ENCODE data around the gene PTCHD4.

Gene PTCHD4

DNA sequence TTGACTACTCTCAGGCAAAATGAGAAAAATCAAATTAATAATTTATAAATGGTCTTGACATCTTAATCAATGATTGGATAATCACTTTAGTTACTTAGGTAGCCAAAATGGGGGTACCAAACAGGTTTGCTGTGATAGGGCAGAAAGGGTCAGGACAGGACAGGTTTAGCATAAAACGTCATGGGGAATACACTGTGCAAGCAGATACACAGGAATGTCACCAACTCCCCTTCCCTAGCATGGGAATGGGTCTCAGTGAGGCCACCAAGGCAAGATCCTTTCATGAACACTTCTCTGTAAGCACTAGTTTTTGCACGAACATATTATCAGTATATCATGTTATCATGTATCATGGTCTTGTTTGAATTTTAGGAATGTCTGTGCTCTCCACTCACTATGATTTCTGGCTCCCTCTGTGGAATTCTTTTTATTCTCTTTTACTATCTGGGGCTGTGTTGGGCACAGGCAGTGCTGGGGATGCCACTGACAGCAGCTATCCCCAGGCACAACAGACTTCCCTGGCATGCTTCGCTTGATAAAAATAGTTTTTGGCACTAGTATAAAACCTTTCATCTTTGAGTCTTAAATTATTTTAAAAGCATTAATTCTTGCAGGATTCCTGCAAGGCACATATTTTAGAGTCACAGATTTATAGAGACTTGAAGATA, 18.3 kb downstream of the PTCHD4 start:
- no peaks in the 10 kb centered on the region for H3K4me1 ChIP-seq (ENCODE audit: low read depth, poor library complexity, severe bottlenecking)
- H3K9ac ChIP-seq = no peak overlapping the region
- TF ChIP-seq, protein P1, sequence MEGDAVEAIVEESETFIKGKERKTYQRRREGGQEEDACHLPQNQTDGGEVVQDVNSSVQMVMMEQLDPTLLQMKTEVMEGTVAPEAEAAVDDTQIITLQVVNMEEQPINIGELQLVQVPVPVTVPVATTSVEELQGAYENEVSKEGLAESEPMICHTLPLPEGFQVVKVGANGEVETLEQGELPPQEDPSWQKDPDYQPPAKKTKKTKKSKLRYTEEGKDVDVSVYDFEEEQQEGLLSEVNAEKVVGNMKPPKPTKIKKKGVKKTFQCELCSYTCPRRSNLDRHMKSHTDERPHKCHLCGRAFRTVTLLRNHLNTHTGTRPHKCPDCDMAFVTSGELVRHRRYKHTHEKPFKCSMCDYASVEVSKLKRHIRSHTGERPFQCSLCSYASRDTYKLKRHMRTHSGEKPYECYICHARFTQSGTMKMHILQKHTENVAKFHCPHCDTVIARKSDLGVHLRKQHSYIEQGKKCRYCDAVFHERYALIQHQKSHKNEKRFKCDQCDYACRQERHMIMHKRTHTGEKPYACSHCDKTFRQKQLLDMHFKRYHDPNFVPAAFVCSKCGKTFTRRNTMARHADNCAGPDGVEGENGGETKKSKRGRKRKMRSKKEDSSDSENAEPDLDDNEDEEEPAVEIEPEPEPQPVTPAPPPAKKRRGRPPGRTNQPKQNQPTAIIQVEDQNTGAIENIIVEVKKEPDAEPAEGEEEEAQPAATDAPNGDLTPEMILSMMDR (conservative IDR thresholded peaks at IDR 0.05; ENCODE audit: low read depth, low read length) = no peak
- H3K27ac ChIP-seq = no peak overlapping the region
- H4K20me1 ChIP-seq (ENCODE audit: insufficient read depth) = no peaks in the 10 kb centered on the region
- no peak overlapping the region for H3K4me3 ChIP-seq (IDR thresholded peaks at IDR 0.05; ENCODE audit: insufficient read depth, low read depth, low read length)
- no peaks in the 10 kb centered on the region for H3K79me2 ChIP-seq (ENCODE audit: insufficient read depth, low read depth)
- H3K4me2 ChIP-seq = no peak overlapping the region
- no peak overlapping the region for H2AFZ ChIP-seq (ENCODE audit: low read depth)
- no peaks in the 10 kb centered on the region for H3K27me3 ChIP-seq (ENCODE audit: insufficient read depth, low read depth)
- no peaks in the 10 kb centered on the region for H3K36me3 ChIP-seq (ENCODE audit: insufficient read depth)

DNA sequence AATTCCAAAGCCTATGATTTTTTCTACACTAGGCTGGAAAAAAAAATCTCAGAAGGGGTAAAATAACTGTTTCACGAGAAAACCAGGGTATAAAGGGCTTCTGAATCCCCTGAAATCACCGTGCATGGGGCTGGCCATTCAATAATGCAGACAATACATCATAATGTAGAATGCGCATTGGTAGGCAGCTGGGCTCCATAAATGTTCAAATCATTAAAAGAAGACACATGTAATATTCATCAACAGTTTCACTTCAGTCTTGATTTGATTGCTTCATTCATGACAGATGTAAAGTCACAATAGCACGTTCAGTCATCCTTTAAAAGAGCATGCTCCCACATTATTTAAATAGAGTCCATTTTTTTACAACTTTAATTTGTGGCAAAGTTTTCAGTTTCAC, 20.5 kb downstream of the PTCHD4 start:
- Histone ChIP-seq H3K79me2 (ENCODE audit: insufficient read depth, low read depth) (no peaks in the 10 kb centered on the region), H3K36me3 (ENCODE audit: insufficient read depth) (no peaks in the 10 kb centered on the region), H3K27ac (no peak overlapping the region), H3K9ac (no peak overlapping the region), H3K4me2 (no peak overlapping the region), H4K20me1 (ENCODE audit: insufficient read depth) (no peaks in the 10 kb centered on the region), H3K27me3 (ENCODE audit: insufficient read depth, low read depth) (no peaks in the 10 kb centered on the region), H3K4me3 (IDR thresholded peaks at IDR 0.05; ENCODE audit: insufficient read depth, low read depth, low read length) (no peak overlapping the region), H3K4me1 (ENCODE audit: low read depth, poor library complexity, severe bottlenecking) (no peaks in the 10 kb centered on the region), H2AFZ (ENCODE audit: low read depth) (no peak overlapping the region)
- TF ChIP-seq, protein P1 (conservative IDR thresholded peaks at IDR 0.05; ENCODE audit: low read depth, low read length) = no peak

DNA sequence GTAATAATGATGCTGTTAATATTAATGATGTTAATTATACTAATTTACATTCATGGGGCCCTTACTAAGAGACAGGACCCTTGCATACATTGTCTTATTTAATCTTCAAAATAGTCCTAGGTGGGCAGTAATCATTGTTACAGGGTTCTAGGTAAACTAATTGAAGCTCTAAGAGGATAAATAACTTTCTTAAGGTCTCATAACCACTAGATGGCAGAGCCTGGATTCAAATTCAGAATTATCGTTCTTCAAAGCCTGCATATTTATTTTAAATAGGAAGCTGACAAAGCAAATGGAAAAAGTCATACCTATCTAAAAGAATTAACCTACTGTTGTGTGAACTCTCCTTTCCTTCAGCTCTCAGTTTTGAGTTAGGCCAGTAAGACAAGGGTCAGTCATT, 23.5 kb downstream of the PTCHD4 start:
- H4K20me1 ChIP-seq (ENCODE audit: insufficient read depth) = no peaks in the 10 kb centered on the region
- H3K36me3 ChIP-seq (ENCODE audit: insufficient read depth) = no peaks in the 10 kb centered on the region
- no peak overlapping the region for H3K27ac ChIP-seq
- no peaks in the 10 kb centered on the region for H3K4me1 ChIP-seq (ENCODE audit: low read depth, poor library complexity, severe bottlenecking)
- no peak overlapping the region for H3K4me2 ChIP-seq
- no peak overlapping the region for H2AFZ ChIP-seq (ENCODE audit: low read depth)
- no peaks in the 10 kb centered on the region for H3K27me3 ChIP-seq (ENCODE audit: insufficient read depth, low read depth)
- no peak overlapping the region for H3K9ac ChIP-seq
- no peak overlapping the region for H3K4me3 ChIP-seq (IDR thresholded peaks at IDR 0.05; ENCODE audit: insufficient read depth, low read depth, low read length)
- TF ChIP-seq, protein P1 (conservative IDR thresholded peaks at IDR 0.05; ENCODE audit: low read depth, low read length) = 0 out of 2 replicates have a peak, but pooled peaks have one; percentile 17
- no peaks in the 10 kb centered on the region for H3K79me2 ChIP-seq (ENCODE audit: insufficient read depth, low read depth)

DNA sequence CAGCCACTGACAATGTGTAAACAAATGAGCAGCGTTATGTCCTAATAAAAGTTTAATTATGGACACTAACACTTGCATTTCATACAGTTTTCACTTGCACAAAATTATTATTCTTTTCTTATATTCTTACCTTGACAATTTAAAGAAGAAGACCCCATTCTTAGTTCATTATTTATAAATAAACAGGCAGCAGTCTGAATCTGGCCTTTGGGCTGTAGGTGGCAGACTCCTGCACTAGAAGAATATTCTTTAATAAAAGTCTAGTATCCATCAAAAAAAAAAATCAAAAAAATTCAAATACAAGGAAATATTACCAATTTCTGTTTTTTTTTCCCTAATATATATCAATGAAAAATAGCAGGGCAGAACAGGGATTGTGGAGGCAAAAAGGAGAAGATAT, 24.8 kb downstream of the PTCHD4 start:
- Histone ChIP-seq H3K4me3 (IDR thresholded peaks at IDR 0.05; ENCODE audit: insufficient read depth, low read depth, low read length) (no peak overlapping the region), H3K79me2 (ENCODE audit: insufficient read depth, low read depth) (no peaks in the 10 kb centered on the region), H3K4me2 (no peak overlapping the region), H2AFZ (ENCODE audit: low read depth) (no peak overlapping the region), H3K36me3 (ENCODE audit: insufficient read depth) (no peaks in the 10 kb centered on the region), H3K4me1 (ENCODE audit: low read depth, poor library complexity, severe bottlenecking) (no peaks in the 10 kb centered on the region), H3K27me3 (ENCODE audit: insufficient read depth, low read depth) (no peaks in the 10 kb centered on the region), H3K27ac (no peak overlapping the region), H3K9ac (no peak overlapping the region), H4K20me1 (ENCODE audit: insufficient read depth) (no peaks in the 10 kb centered on the region)
- TF ChIP-seq, protein P1 (conservative IDR thresholded peaks at IDR 0.05; ENCODE audit: low read depth, low read length) = no peak
